Measurements from ENCODE around the gene SAPCD2. TPM values are rescaled to one million over a fixed set of nuclear protein-coding genes. Genes with fewer than 3 reads are reported as not detected.

The SAPCD2 gene
- total RNA-seq, 1 donor from 2014 or later, result 1.0 TPM

DNA sequence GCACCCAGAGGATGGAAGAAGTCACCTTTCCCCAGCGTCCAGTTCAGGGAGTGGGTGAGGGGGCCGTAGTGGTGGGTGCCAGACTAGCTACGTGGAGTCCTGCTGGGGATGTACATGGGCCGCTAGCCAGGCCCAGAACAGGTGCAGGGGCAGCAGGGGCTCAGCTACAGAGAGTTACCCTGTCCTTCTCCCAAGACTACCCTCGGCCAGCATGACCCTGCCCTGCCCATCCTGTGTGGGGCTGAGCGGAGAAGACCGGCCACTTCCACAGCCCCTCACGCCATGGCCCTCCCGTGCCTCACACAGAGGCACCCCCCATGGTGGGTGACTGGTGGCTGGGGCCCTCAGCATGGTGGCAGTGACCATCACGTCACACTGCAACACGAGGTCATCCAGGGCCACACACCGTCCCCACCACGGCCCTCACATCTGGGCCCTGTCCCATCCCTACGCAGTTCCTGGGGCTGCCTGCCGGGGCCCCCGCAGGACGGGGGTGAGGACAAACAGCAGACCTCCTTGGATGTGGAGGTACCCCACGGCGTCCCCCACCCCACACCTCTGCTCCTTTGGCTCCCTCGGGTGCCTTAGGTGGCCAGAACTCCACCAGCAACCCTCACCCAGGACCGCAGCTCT is 45.2 kb upstream of the SAPCD2 start:
- Mint-ChIP-seq H3K4me1 (ENCODE audit: unreplicated experiment) (no peaks in the 10 kb centered on the region), H3K27me3 (ENCODE audit: unreplicated experiment) (peaks cover 10% of the 10 kb centered on the region), H3K9me3 (ENCODE audit: unreplicated experiment) (no peaks in the 10 kb centered on the region), H3K4me3 (ENCODE audit: unreplicated experiment) (no peak overlapping the region), H3K36me3 (ENCODE audit: low read depth, unreplicated experiment) (no peaks in the 10 kb centered on the region), H3K27ac (ENCODE audit: unreplicated experiment) (no peak overlapping the region)
- TF ChIP-seq, protein P1, sequence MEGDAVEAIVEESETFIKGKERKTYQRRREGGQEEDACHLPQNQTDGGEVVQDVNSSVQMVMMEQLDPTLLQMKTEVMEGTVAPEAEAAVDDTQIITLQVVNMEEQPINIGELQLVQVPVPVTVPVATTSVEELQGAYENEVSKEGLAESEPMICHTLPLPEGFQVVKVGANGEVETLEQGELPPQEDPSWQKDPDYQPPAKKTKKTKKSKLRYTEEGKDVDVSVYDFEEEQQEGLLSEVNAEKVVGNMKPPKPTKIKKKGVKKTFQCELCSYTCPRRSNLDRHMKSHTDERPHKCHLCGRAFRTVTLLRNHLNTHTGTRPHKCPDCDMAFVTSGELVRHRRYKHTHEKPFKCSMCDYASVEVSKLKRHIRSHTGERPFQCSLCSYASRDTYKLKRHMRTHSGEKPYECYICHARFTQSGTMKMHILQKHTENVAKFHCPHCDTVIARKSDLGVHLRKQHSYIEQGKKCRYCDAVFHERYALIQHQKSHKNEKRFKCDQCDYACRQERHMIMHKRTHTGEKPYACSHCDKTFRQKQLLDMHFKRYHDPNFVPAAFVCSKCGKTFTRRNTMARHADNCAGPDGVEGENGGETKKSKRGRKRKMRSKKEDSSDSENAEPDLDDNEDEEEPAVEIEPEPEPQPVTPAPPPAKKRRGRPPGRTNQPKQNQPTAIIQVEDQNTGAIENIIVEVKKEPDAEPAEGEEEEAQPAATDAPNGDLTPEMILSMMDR (IDR thresholded peaks at IDR 0.05; ENCODE audit: unreplicated experiment), result no peak
- DNase-seq (ENCODE audit: low spot score), result no peak

DNA sequence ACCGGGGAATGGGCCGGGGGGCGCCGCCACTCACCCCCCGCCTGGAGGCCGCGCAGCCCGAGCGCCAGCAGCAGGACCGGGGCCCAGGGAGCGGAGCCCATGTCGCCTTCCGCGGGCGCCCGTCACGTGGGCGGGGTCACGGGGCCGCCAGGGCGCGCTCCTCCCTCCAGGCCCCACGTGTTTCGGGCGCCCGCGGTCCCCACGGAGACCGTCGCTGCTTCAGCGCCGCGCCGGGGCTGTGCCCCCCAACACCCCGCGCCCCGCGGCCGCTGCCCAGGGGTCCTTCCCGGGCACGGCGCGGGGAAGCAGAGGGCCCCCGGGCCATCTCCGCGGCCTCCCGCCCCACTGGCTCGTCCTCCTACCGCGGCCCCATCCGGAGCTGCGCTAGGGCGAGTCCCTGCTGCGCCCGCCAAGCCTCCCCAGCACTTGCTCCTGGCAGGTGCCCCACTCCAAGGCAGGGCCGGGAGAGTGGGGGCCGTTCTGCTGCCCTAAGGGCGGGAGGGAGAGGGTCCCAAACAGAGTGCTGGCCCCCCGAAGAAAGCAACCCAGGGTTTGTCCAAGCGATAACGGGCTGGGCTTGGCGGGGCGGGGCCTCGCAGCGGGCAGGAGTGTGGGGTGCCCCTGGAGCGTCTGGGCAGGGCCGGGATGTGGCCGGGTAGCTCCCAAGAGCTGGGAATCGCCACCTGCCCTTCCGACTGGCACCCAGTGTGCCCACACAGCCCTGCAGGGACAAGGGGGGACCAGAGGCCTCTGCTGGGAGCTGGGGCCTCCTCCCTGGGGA is 44.4 kb upstream of the SAPCD2 start, which contains the start of gene DPP7:
Gene DPP7, minus strand, starts transcription at position 121 of the 781 bp plus-strand sequence. Its CDS starts 20 bp downstream, at position 101.
- Mint-ChIP-seq H3K9me3 (ENCODE audit: unreplicated experiment) (no peaks in the 10 kb centered on the region), H3K36me3 (ENCODE audit: low read depth, unreplicated experiment) (no peaks in the 10 kb centered on the region), H3K27me3 (ENCODE audit: unreplicated experiment) (peaks cover 10% of the 10 kb centered on the region), H3K4me1 (ENCODE audit: unreplicated experiment) (no peaks in the 10 kb centered on the region), H3K4me3 (ENCODE audit: unreplicated experiment) (no peak within 1 kb of the TSS), H3K27ac (ENCODE audit: unreplicated experiment) (no peak within 1 kb of the TSS)
- TF ChIP-seq, protein P1 (IDR thresholded peaks at IDR 0.05; ENCODE audit: unreplicated experiment), result no peak
- no peak for DNase-seq (ENCODE audit: low spot score)

GRCh38 chr9:137114220-137114612 is 43.9 kb upstream of the SAPCD2 start:
- peaks cover 7% of the 10 kb centered on the region for H3K27me3 Mint-ChIP-seq (ENCODE audit: unreplicated experiment)
- no peak for DNase-seq (ENCODE audit: low spot score)
- no peak overlapping the region for H3K4me3 Mint-ChIP-seq (ENCODE audit: unreplicated experiment)
- no peaks in the 10 kb centered on the region for H3K4me1 Mint-ChIP-seq (ENCODE audit: unreplicated experiment)
- TF ChIP-seq, protein P1 (IDR thresholded peaks at IDR 0.05; ENCODE audit: unreplicated experiment), result no peak
- no peaks in the 10 kb centered on the region for H3K36me3 Mint-ChIP-seq (ENCODE audit: low read depth, unreplicated experiment)
- H3K9me3 Mint-ChIP-seq (ENCODE audit: unreplicated experiment), result no peaks in the 10 kb centered on the region
- no peak overlapping the region for H3K27ac Mint-ChIP-seq (ENCODE audit: unreplicated experiment)

- no peak for DNase-seq (ENCODE audit: low spot score)
- Mint-ChIP-seq H3K9me3 (ENCODE audit: unreplicated experiment) (no peaks in the 10 kb centered on the region), H3K36me3 (ENCODE audit: low read depth, unreplicated experiment) (no peaks in the 10 kb centered on the region), H3K27ac (ENCODE audit: unreplicated experiment) (no peak overlapping the region), H3K27me3 (ENCODE audit: unreplicated experiment) (peaks cover 10% of the 10 kb centered on the region), H3K4me3 (ENCODE audit: unreplicated experiment) (no peak overlapping the region), H3K4me1 (ENCODE audit: unreplicated experiment) (no peaks in the 10 kb centered on the region)
- TF ChIP-seq, protein P1 (IDR thresholded peaks at IDR 0.05; ENCODE audit: unreplicated experiment), result no peak
Measured at GRCh38 chr9:137113385-137114159, 43.2 kb upstream of the SAPCD2 start.

Data from endothelial cell (in vitro differentiated cells).